Neural crest cell (in vitro differentiated cells): ENCODE measurements around the gene TEX14. TPM values are rescaled to one million over a fixed set of nuclear protein-coding genes. Genes with fewer than 3 reads are reported as not detected.
"Not testable (repeated sequence)": the region's sequence is repeated elsewhere in the genome, so short reads cannot be mapped to it uniquely, and the experiment has no call there.

Experiments used
- DNase-seq: peaks from one replicate; pipeline ENCODE4 v3.0.0; 2021; ENCODE audit warnings: low read depth, mixed read lengths, low spot score
- H3K27ac Mint-ChIP-seq: one replicate; pipeline ENCODE4 v1.8.0; 2021; ENCODE audit warnings: mild to moderate bottlenecking, mixed read lengths; ENCODE audit not compliant: unreplicated experiment
- H3K27me3 Mint-ChIP-seq: 2 replicates; pipeline ENCODE4 v1.8.0; 2021; ENCODE audit warnings: low read depth, mild to moderate bottlenecking, mixed read lengths
- H3K36me3 Mint-ChIP-seq: 2 replicates; pipeline ENCODE4 v1.8.0; 2021; ENCODE audit warnings: low read depth, mild to moderate bottlenecking, mixed read lengths
- H3K4me1 Mint-ChIP-seq: 2 replicates; pipeline ENCODE4 v1.8.0; 2021; ENCODE audit warnings: mixed read lengths
- H3K4me3 Mint-ChIP-seq: one replicate; pipeline ENCODE4 v1.8.0; 2021; ENCODE audit warnings: mild to moderate bottlenecking, mixed read lengths
- H3K9me3 Mint-ChIP-seq: 2 replicates; pipeline ENCODE4 v1.8.0; 2021; ENCODE audit warnings: mixed read lengths
- total RNA-seq: library from RNA; stranded (reverse); gene quantifications from 2 replicates; pipeline ENCODE4 v1.2.1, GENCODE V29; 2021
- TF ChIP-seq, protein P1 (sequence below): fragments of 200-600 bp; sonication (generic); conservative IDR thresholded peaks from 2 replicates; pipeline ENCODE4 v1.5.0; 2021; ENCODE audit warnings: antibody characterized with exemption, mild to moderate bottlenecking

Gene TEX14
- total RNA-seq, 1 donor from 2014 or later, result 0.21 TPM

DNA sequence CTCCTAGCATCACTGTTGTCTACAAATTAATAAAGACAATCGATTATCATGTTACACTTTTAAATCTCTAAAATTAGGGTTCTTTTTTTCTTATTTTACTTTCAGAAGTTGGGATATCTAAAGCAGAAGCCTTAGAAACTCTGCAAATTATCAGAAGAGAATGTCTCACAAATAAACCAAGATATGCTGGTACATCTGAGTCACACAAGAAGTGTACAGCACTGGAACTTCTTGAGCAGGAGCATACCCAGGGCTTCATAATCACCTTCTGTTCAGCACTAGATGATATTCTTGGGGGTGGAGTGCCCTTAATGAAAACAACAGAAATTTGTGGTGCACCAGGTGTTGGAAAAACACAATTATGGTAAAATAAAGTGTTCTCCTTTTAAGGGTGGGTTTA lies 3.0 kb upstream of the TEX14 start:
- Mint-ChIP-seq H3K27ac (no peak overlapping the region), H3K36me3 (peaks cover 4% of the 10 kb centered on the region), H3K9me3 (no peaks in the 10 kb centered on the region), H3K27me3 (no peaks in the 10 kb centered on the region), H3K4me1 (peaks cover 25% of the 10 kb centered on the region), H3K4me3 (peak overlapping the region; percentile 62)
- TF ChIP-seq, protein P1, sequence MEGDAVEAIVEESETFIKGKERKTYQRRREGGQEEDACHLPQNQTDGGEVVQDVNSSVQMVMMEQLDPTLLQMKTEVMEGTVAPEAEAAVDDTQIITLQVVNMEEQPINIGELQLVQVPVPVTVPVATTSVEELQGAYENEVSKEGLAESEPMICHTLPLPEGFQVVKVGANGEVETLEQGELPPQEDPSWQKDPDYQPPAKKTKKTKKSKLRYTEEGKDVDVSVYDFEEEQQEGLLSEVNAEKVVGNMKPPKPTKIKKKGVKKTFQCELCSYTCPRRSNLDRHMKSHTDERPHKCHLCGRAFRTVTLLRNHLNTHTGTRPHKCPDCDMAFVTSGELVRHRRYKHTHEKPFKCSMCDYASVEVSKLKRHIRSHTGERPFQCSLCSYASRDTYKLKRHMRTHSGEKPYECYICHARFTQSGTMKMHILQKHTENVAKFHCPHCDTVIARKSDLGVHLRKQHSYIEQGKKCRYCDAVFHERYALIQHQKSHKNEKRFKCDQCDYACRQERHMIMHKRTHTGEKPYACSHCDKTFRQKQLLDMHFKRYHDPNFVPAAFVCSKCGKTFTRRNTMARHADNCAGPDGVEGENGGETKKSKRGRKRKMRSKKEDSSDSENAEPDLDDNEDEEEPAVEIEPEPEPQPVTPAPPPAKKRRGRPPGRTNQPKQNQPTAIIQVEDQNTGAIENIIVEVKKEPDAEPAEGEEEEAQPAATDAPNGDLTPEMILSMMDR, result no peak
- no peak for DNase-seq

DNA sequence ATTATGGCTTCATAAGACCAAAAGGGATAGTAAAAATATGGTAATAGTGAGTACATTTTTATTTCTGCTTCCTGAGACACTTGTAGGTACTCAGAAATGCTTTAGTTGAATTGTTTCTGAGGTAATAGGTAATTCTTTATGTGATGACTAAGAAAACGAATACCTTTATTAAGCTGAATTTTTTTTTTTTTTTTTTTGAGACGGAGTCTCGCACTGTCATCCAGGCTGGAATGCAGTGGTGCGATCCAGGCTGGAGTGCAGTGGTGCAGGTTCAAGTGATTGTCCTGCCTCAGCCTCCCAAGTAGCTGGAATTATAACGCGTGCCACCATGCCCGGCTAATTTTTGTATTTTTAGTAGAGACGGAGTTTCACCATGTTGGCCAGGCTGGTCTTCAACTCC lies 2.5 kb upstream of the TEX14 start:
- Mint-ChIP-seq H3K9me3 (no peaks in the 10 kb centered on the region), H3K4me3 (no peak overlapping the region), H3K27ac (no peak overlapping the region), H3K27me3 (no peaks in the 10 kb centered on the region), H3K36me3 (peaks cover under 1% of the 10 kb centered on the region), H3K4me1 (peaks cover 25% of the 10 kb centered on the region)
- TF ChIP-seq, protein P1, result no peak
- no peak for DNase-seq

DNA sequence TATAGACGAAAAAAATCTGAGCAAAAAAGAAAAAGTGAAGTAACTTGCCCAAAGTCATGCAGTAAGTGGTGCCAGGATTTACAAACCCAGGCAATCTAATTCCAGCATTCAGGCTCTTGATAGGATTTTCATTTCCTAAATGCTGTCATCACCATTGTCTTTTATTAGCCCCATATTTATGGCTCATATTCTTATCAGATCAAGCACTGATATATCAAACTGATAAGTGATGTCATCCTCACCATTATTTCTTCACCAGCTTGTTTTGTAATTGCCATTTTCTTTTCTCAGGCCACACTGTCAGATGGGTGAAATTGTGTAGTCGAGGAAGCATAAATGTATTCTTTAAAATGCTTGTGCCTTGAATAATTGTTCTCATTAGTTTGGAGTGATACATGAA lies 1.9 kb upstream of the TEX14 start:
- peak overlapping the region; percentile 31 for H3K4me3 Mint-ChIP-seq
- no peak for DNase-seq
- no peaks in the 10 kb centered on the region for H3K9me3 Mint-ChIP-seq
- TF ChIP-seq, protein P1, result no peak
- H3K4me1 Mint-ChIP-seq, result peaks cover 25% of the 10 kb centered on the region
- no peak overlapping the region for H3K27ac Mint-ChIP-seq
- H3K27me3 Mint-ChIP-seq, result no peaks in the 10 kb centered on the region
- H3K36me3 Mint-ChIP-seq, result no peaks in the 10 kb centered on the region

DNA sequence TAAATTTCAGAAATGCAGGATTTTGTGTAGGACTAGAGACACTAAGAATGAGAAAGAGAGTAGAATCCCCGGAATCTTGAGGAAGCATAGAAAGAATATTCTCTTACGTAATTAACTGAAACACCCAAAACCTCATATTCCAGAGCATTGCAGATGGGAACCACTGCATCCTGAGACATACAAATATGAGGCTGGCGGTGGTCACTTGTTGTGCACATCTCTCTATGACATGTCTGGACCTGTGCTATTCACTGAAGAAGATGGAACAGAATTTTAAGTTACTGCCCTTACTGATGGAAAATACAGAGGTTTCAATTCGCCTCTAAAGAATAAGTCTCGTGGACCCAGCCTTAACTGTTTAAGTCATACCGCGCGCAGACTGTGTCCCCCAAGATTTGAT lies 1.4 kb upstream of the TEX14 start:
- H3K27me3 Mint-ChIP-seq, result no peaks in the 10 kb centered on the region
- H3K9me3 Mint-ChIP-seq, result no peaks in the 10 kb centered on the region
- H3K4me1 Mint-ChIP-seq, result peaks cover 25% of the 10 kb centered on the region
- H3K36me3 Mint-ChIP-seq, result no peaks in the 10 kb centered on the region
- no peak for DNase-seq
- peak overlapping the region; percentile 92 for H3K27ac Mint-ChIP-seq
- TF ChIP-seq, protein P1, result no peak
- peak overlapping the region; percentile 88 for H3K4me3 Mint-ChIP-seq

DNA sequence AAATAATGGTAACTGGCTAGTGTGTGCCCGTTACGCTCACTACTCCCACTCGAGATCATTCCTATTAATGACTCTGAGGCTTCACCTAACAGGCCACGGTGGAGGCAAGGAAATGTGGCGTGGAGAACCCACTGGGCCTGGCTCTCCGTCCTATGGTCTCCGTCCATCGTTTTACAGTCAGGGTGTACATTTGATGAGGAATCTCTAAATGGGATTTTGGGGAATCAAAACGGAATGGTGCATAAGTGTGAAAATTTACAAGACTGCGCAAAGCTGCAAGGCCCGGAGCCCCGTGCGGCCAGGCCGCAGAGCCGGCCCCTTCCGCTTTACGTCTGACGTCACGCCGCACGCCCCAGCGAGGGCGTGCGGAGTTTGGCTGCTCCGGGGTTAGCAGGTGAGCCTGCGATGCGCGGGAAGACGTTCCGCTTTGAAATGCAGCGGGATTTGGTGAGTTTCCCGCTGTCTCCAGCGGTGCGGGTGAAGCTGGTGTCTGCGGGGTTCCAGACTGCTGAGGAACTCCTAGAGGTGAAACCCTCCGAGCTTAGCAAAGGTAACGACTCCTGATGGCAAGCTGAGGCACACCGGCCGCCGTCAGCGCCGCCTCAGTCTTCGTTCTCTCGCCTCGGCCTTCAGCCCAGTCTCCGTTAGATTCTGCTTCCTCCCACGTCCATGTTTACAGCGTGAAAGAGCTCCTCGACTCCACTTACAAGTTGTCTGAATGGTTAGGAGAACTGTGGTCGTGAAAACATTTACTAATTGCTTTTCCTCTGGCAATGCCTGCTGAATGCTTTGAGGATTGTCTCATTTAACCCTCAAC lies 602 bp upstream of the TEX14 start, which contains the start of gene RAD51C:
Gene RAD51C, plus strand, starts transcription at position 364 of the 817 bp plus-strand sequence. Its CDS starts 42 bp downstream, at position 406.
- peak within 1 kb of the TSS; percentile 92 for H3K27ac Mint-ChIP-seq
- TF ChIP-seq, protein P1, result no peak

DNA sequence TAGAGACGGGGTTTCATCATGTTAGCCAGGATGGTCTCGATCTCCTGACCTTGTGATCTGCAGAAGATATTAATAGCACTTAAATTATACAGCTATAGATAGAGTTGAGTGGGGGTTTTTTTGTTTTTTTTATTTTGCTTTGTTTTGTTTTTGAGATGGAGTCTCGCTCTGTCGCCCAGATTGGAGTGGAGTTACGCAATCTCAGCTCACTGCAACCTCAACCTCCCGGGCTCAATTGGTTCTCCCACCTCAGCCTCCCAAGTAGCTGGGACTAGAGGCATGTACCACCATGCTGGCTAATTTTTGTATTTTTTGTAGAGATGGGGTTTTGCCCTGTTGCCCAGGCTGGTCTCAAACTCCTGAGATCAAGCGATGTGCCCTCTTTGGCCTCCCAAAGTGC lies 1.8 kb downstream of the TEX14 start:
- not testable (repeated sequence) for H3K4me3 Mint-ChIP-seq

More for the DNA sequence above, 602 bp upstream of the TEX14 start, which contains the start of gene RAD51C:
- Mint-ChIP-seq H3K27me3 (no peaks in the 10 kb centered on the region), H3K4me3 (peak within 1 kb of the TSS; percentile 88), H3K9me3 (no peaks in the 10 kb centered on the region), H3K4me1 (peaks cover 25% of the 10 kb centered on the region), H3K36me3 (no peaks in the 10 kb centered on the region)
- DNase-seq, result peak; percentile 54

More for the DNA sequence above, 1.8 kb downstream of the TEX14 start:
- not testable (repeated sequence) for H3K36me3 Mint-ChIP-seq, H3K27me3 Mint-ChIP-seq, DNase-seq, H3K9me3 Mint-ChIP-seq, H3K27ac Mint-ChIP-seq
- H3K4me1 Mint-ChIP-seq, result peaks cover 25% of the 10 kb centered on the region
